ENCODE results near the gene LETMD1.
"Not testable (repeated sequence)": the region's sequence is repeated elsewhere in the genome, so short reads cannot be mapped to it uniquely, and the experiment has no call there.

LETMD1 gene

DNA sequence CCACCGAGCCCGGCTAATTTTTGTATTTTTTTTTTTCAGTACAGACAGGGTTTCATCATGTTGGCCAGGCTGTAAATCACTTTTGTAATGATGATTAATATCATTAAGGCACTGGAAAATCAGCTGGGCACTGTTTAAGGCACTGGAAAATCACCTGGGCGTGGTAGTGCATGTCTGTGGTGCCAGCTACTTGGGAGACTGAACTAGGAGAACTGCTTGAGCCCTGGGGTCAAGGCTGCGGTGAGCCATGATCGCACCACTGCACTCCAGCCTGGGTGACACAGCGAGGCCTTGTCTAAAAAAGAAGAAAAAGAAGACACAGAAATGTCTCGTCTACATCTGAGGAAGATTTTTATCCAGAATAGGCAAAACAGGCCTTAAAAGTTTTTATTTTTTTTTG, 34.7 kb upstream of the LETMD1 start:
- peaks cover 37% of the 10 kb centered on the region for H3K4me1 ChIP-seq (ENCODE audit: control insufficient read depth, insufficient read depth, low read length)
- H3K27me3 ChIP-seq (ENCODE audit: control insufficient read depth, insufficient read depth, low read length) = no peaks in the 10 kb centered on the region
- no peak overlapping the region for H3K9ac ChIP-seq (ENCODE audit: low read depth, low read length)
- H3K9me3 ChIP-seq (replicated peaks; ENCODE audit: low read length) = no peaks in the 10 kb centered on the region
- no peaks in the 10 kb centered on the region for H3K36me3 ChIP-seq (ENCODE audit: insufficient read depth, low read length)
- H3K4me3 ChIP-seq (ENCODE audit: low read length) = no peak overlapping the region
- no peak overlapping the region for H3K4me2 ChIP-seq (ENCODE audit: low read length)

DNA sequence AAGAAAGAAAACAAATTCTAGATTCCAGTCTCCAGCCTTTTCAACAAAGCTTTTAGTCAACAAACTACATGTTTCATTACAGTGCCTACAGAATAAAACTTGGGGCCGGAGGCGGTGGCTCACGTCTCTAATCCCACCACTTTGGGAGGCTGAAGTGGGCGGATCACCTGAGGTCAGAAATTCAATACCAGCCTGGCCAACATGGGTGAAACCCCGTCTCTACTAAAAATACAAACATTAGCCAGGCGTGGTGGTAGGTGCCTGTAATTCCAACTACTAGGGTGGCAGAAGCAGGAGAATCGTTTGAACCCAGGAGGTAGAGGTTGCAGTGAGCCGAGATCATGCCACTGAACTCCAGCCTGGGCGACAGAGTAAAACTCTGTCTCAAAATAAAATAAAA, 33.7 kb upstream of the LETMD1 start:
- not testable (repeated sequence) for H3K9ac ChIP-seq (ENCODE audit: low read depth, low read length); H3K4me2 ChIP-seq (ENCODE audit: low read length); H3K4me3 ChIP-seq (ENCODE audit: low read length); H3K27me3 ChIP-seq (ENCODE audit: control insufficient read depth, insufficient read depth, low read length); H3K36me3 ChIP-seq (ENCODE audit: insufficient read depth, low read length); H3K9me3 ChIP-seq (replicated peaks; ENCODE audit: low read length)
- peaks cover 27% of the 10 kb centered on the region for H3K4me1 ChIP-seq (ENCODE audit: control insufficient read depth, insufficient read depth, low read length)

GRCh38 chr12:51017452-51017851, 30.7 kb upstream of the LETMD1 start:
- no peaks in the 10 kb centered on the region for H3K27me3 ChIP-seq (ENCODE audit: control insufficient read depth, insufficient read depth, low read length)
- no peak overlapping the region for H3K4me3 ChIP-seq (ENCODE audit: low read length)
- no peak overlapping the region for H3K9ac ChIP-seq (ENCODE audit: low read depth, low read length)
- no peak overlapping the region for H3K4me2 ChIP-seq (ENCODE audit: low read length)
- H3K9me3 ChIP-seq (replicated peaks; ENCODE audit: low read length) = no peaks in the 10 kb centered on the region
- H3K4me1 ChIP-seq (ENCODE audit: control insufficient read depth, insufficient read depth, low read length) = peaks cover 9% of the 10 kb centered on the region
- no peaks in the 10 kb centered on the region for H3K36me3 ChIP-seq (ENCODE audit: insufficient read depth, low read length)

DNA sequence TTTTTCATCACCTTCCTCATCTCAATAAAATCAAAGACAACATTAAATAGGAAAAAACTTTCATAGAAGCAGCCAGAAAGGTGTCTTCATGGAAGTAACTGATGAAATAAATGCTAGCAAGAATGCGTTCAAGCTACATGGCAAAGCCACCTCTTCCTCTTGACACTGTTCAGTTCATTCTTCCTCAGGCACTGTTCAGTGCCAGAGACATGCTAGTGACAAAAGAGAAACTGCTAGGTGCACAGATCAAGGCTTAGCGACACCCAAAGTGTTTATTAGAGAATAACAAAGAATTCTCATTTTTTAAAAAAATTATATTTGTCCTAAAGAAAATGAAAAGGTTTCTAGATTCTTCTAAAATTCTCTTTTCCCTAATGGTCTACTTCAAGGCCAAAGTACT, 29.2 kb upstream of the LETMD1 start:
- no peak overlapping the region for H3K4me2 ChIP-seq (ENCODE audit: low read length)
- H3K36me3 ChIP-seq (ENCODE audit: insufficient read depth, low read length) = no peaks in the 10 kb centered on the region
- no peaks in the 10 kb centered on the region for H3K27me3 ChIP-seq (ENCODE audit: control insufficient read depth, insufficient read depth, low read length)
- no peak overlapping the region for H3K9ac ChIP-seq (ENCODE audit: low read depth, low read length)
- no peaks in the 10 kb centered on the region for H3K9me3 ChIP-seq (replicated peaks; ENCODE audit: low read length)
- H3K4me1 ChIP-seq (ENCODE audit: control insufficient read depth, insufficient read depth, low read length) = peaks cover 6% of the 10 kb centered on the region
- H3K4me3 ChIP-seq (ENCODE audit: low read length) = no peak overlapping the region

DNA sequence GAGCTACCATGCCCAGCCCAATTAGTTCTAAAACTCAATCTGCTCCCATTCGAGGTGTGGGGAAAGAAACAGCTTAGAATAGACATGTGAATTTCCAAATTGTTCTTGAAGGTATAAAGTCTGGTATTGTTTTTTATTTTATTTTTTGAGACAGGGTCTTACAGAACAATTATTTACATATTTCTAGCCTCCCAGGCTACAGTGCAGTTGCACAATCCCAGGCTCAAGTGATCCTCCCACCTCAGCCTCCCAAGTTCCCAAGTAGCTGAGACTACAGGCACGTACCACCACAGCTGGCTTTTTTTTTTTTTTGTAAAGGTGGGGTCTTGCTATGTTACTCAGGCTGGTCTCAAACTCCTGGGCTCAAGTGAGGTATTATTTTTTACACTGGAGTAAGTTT, 28.2 kb upstream of the LETMD1 start:
- H3K27me3 ChIP-seq (ENCODE audit: control insufficient read depth, insufficient read depth, low read length) = no peaks in the 10 kb centered on the region
- H3K4me1 ChIP-seq (ENCODE audit: control insufficient read depth, insufficient read depth, low read length) = peaks cover 9% of the 10 kb centered on the region
- no peaks in the 10 kb centered on the region for H3K36me3 ChIP-seq (ENCODE audit: insufficient read depth, low read length)

DNA sequence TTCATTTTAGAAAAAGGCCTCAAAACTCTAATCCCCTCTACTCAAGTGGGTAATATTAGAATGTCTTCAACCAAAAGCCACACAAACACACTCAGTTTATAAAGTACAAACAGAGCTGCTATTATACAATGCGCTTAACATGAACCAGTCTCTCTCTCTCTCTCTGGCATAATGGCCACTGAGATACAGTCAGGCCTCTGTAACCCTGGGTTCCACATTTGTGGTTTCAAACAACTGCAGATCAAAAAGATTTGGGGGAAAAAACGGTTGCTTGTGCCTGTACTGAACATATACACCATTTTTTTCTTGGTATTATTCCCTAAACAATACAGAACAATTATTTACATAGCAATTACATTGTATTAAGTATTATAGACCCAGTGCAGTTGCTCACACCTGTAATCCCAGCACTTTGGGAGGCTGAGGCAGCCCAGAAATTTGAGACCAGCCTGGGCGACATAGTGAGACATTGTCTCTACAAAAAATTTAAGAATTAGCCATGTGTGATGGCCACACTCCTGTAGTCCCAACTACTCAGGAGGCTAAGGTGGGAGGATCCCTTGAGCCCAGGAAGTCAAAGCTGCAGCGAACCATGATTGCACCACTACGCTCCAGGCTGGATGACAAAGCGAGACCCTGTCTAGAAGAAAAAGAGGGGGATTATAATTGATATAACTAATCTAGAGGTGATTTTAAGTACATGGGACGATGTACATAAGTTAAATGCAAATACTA, 27.5 kb upstream of the LETMD1 start:
- Histone ChIP-seq H3K4me1 (ENCODE audit: control insufficient read depth, insufficient read depth, low read length) (peaks cover 15% of the 10 kb centered on the region), H3K9me3 (replicated peaks; ENCODE audit: low read length) (no peaks in the 10 kb centered on the region)

More for the DNA sequence above, 28.2 kb upstream of the LETMD1 start:
- Histone ChIP-seq H3K4me2 (ENCODE audit: low read length) (no peak overlapping the region), H3K9me3 (replicated peaks; ENCODE audit: low read length) (no peaks in the 10 kb centered on the region), H3K9ac (ENCODE audit: low read depth, low read length) (no peak overlapping the region), H3K4me3 (ENCODE audit: low read length) (no peak overlapping the region)

GRCh38 chr12:51021694-51022093, 26.4 kb upstream of the LETMD1 start:
- Histone ChIP-seq H3K9me3 (replicated peaks; ENCODE audit: low read length) (no peaks in the 10 kb centered on the region), H3K27me3 (ENCODE audit: control insufficient read depth, insufficient read depth, low read length) (no peaks in the 10 kb centered on the region), H3K4me3 (ENCODE audit: low read length) (no peak overlapping the region), H3K9ac (ENCODE audit: low read depth, low read length) (no peak overlapping the region), H3K4me2 (ENCODE audit: low read length) (no peak overlapping the region), H3K36me3 (ENCODE audit: insufficient read depth, low read length) (no peaks in the 10 kb centered on the region), H3K4me1 (ENCODE audit: control insufficient read depth, insufficient read depth, low read length) (peaks cover 19% of the 10 kb centered on the region)

More for the DNA sequence above, 27.5 kb upstream of the LETMD1 start:
- Histone ChIP-seq H3K27me3 (ENCODE audit: control insufficient read depth, insufficient read depth, low read length) (no peaks in the 10 kb centered on the region), H3K36me3 (ENCODE audit: insufficient read depth, low read length) (no peaks in the 10 kb centered on the region), H3K4me3 (ENCODE audit: low read length) (no peak overlapping the region), H3K4me2 (ENCODE audit: low read length) (no peak overlapping the region), H3K9ac (ENCODE audit: low read depth, low read length) (no peak overlapping the region)

GRCh38 chr12:51023625-51024382, 24.3 kb upstream of the LETMD1 start:
- Histone ChIP-seq H3K9ac (ENCODE audit: low read depth, low read length) (peak overlapping the region; percentile 87), H3K4me2 (ENCODE audit: low read length) (peak overlapping the region; percentile 86), H3K4me3 (ENCODE audit: low read length) (peak overlapping the region; percentile 90), H3K27me3 (ENCODE audit: control insufficient read depth, insufficient read depth, low read length) (no peaks in the 10 kb centered on the region), H3K36me3 (ENCODE audit: insufficient read depth, low read length) (no peaks in the 10 kb centered on the region), H3K9me3 (replicated peaks; ENCODE audit: low read length) (no peaks in the 10 kb centered on the region), H3K4me1 (ENCODE audit: control insufficient read depth, insufficient read depth, low read length) (peaks cover 24% of the 10 kb centered on the region)

DNA sequence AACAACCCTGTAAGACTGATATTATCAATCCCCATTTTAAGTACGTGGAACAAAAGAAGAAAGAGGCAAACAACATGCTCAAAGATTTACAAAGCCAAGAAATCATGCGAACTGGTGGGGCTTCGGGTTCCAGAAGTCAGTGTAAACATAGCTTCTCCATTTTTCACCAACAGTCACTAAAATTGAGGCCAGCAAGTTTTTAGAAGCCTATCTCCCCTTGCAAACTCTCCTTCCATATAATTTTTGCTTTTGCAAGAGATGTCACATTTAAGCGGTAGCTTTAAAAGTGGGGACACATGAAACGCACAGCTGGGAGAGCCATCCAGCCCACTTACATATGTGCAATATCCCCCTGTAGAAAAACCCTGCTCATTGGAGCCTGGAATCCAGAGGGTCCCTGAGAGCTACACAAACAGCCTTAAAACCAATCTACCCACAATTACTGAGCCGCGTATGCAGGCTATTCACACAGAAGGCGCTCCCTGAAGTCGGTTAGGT, 22.7 kb upstream of the LETMD1 start:
- Histone ChIP-seq H3K27me3 (ENCODE audit: control insufficient read depth, insufficient read depth, low read length) (peaks cover 8% of the 10 kb centered on the region), H3K9ac (ENCODE audit: low read depth, low read length) (peak overlapping the region; percentile 87), H3K4me1 (ENCODE audit: control insufficient read depth, insufficient read depth, low read length) (peaks cover 24% of the 10 kb centered on the region), H3K36me3 (ENCODE audit: insufficient read depth, low read length) (no peaks in the 10 kb centered on the region), H3K4me3 (ENCODE audit: low read length) (peak overlapping the region; percentile 90), H3K4me2 (ENCODE audit: low read length) (peak overlapping the region; percentile 86), H3K9me3 (replicated peaks; ENCODE audit: low read length) (no peaks in the 10 kb centered on the region)

GRCh38 chr12:51025836-51026638, 22.1 kb upstream of the LETMD1 start, which contains the start of gene SLC11A2:
Gene SLC11A2 (minus strand): TSS chr12:51026384. CDS start chr12:51010728, 15,656 bp downstream.
- Histone ChIP-seq H3K9ac (ENCODE audit: low read depth, low read length) (peak within 1 kb of the TSS; percentile 87), H3K4me3 (ENCODE audit: low read length) (peak within 1 kb of the TSS; percentile 90), H3K36me3 (ENCODE audit: insufficient read depth, low read length) (no peaks in the 10 kb centered on the region), H3K4me2 (ENCODE audit: low read length) (peak within 1 kb of the TSS; percentile 86), H3K9me3 (replicated peaks; ENCODE audit: low read length) (no peaks in the 10 kb centered on the region), H3K27me3 (ENCODE audit: control insufficient read depth, insufficient read depth, low read length) (peaks cover 8% of the 10 kb centered on the region), H3K4me1 (ENCODE audit: control insufficient read depth, insufficient read depth, low read length) (peaks cover 24% of the 10 kb centered on the region)

DNA sequence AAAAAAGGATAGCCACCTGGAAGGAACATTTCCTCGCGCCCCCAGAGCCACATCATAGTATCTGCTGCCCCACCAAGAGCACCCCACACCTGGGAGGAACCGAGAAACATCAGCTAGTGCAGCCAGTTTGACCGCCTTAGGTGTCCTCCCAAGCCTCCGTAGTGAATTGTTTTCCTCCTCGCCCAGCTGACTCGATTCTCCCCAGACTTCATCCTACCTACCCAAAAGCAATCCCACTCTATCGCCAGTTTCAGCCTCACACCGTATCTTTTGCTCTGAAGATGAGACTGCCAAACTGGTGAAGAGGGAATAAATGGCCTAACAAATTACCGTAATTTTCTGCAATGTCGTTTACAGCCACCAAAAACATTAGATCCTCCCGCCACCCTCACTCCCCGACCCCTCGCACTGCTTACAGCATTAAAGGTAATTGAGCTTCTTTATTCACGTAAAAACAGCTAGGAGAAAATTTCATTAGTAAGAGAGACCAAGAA, 20.7 kb upstream of the LETMD1 start:
- Histone ChIP-seq H3K36me3 (ENCODE audit: insufficient read depth, low read length) (no peaks in the 10 kb centered on the region), H3K9me3 (replicated peaks; ENCODE audit: low read length) (no peaks in the 10 kb centered on the region), H3K4me2 (ENCODE audit: low read length) (no peak overlapping the region), H3K4me1 (ENCODE audit: control insufficient read depth, insufficient read depth, low read length) (peaks cover 24% of the 10 kb centered on the region), H3K27me3 (ENCODE audit: control insufficient read depth, insufficient read depth, low read length) (peaks cover 8% of the 10 kb centered on the region), H3K4me3 (ENCODE audit: low read length) (no peak overlapping the region), H3K9ac (ENCODE audit: low read depth, low read length) (no peak overlapping the region)

Data from skeletal muscle satellite cell (primary cell).